Measurements from ENCODE around the gene EFNA5.

- TF ChIP-seq, protein P1, sequence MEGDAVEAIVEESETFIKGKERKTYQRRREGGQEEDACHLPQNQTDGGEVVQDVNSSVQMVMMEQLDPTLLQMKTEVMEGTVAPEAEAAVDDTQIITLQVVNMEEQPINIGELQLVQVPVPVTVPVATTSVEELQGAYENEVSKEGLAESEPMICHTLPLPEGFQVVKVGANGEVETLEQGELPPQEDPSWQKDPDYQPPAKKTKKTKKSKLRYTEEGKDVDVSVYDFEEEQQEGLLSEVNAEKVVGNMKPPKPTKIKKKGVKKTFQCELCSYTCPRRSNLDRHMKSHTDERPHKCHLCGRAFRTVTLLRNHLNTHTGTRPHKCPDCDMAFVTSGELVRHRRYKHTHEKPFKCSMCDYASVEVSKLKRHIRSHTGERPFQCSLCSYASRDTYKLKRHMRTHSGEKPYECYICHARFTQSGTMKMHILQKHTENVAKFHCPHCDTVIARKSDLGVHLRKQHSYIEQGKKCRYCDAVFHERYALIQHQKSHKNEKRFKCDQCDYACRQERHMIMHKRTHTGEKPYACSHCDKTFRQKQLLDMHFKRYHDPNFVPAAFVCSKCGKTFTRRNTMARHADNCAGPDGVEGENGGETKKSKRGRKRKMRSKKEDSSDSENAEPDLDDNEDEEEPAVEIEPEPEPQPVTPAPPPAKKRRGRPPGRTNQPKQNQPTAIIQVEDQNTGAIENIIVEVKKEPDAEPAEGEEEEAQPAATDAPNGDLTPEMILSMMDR (IDR thresholded peaks at IDR 0.05; ENCODE audit: poor library complexity) = no peak
- TF ChIP-seq EZH2 (IDR thresholded peaks at IDR 0.05; ENCODE audit: borderline replicate concordance) (no peak), EZH2phosphoT487 (IDR thresholded peaks at IDR 0.05; ENCODE audit: low read depth, severe bottlenecking, unreplicated experiment) (no peak)
Measured at GRCh38 chr5:107618242-107618641, 52.5 kb downstream of the EFNA5 start.
